HG03064 (cell line): Measurements from ENCODE around the gene OGFOD1.
"Not testable (repeated sequence)": the region's sequence is repeated elsewhere in the genome, so short reads cannot be mapped to it uniquely, and the experiment has no call there.

Experiments used
- ATAC-seq: cut with Tn5 transposase; IDR thresholded peaks from one replicate; pipeline ENCODE4 v1.9.1; 2021; ENCODE audit warnings: low read depth; ENCODE audit not compliant: unreplicated experiment

The OGFOD1 gene

DNA sequence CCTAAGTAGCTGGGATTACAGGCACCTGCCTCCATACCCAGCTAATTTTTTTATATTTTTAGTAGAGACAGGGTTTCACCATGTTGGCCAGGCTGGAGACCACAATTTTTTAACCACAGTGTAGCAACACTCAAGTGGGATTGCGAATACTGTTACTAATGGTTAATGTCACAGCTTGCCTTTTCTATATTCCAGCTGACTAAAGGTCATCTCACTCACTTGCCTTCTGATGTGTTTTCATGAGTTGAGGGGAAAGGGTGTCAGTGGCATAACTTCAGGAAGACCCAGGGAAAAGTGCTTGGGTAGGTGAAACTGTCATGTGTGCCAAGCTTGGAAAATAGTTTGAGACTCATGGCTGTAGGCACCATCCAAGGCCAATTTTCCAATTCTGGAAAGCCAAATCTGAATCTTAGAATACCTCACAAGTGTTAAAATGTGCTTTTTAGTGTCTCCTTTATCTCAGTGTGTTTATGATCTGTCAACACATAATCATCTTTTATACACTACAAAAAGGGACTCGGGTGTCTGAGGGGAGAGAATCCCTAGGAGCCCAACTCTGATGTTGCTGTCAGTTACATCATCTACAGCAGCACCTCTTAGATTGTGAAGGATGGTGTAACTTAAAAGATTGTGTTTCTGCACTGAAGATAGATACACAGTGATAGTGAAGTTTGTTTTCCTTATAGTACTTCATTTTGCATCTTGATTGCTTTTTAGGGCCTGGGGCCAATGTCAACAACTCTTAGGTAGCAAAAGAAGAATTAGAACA lies 27.1 kb downstream of the OGFOD1 start:
- ATAC-seq: no peak

DNA sequence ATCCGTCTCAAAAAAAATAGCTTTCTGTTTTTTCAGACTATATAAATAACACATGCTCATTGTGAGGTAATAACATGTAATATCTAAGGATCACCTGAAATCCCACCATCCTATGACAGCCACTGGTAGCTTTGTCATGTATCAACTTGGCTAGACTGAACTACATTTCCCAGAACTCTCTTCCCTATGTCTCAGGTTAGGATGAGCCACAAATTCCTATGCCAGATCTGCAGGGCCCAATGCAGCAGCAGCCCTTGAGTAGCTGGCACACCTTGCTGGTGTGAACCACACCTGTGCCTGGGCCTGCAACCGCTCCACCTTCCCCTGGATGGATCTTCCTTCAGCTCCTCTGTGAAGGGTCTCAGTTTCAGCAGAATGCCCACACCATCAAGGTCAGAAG lies 28.1 kb downstream of the OGFOD1 start:
- no peak for ATAC-seq

DNA sequence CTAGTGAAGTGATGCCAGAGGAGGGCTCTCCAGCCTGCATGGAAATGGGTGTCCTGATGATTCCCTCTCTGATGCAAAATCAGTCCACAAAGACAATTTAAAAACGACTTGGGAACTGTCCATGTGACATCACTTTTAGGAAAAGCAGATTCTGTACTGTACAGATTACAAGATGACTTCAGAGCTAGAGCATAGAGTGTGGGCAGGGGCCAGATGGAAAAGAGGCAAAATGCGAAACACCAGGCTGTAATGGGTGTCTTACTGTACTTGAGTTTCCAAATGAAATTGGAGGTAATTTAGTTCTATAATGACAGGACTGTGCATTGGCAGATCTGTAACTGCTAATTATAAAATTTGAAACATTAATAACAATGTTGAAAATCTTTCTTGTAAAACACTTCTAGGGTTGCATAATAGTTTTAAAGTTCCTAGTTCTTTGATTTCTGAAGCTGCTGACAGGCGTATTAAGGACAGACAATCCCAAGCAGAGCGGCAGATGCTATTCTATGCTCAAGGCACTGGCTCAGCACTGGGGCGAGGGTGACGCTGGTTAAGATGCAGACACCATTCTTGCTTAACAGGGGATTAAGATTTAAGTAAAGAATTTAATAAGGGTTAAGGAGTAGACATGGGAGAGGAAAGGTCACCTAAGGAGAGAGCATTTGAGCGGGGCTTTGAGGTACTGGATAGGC lies 29.6 kb downstream of the OGFOD1 start:
- no peak for ATAC-seq

DNA sequence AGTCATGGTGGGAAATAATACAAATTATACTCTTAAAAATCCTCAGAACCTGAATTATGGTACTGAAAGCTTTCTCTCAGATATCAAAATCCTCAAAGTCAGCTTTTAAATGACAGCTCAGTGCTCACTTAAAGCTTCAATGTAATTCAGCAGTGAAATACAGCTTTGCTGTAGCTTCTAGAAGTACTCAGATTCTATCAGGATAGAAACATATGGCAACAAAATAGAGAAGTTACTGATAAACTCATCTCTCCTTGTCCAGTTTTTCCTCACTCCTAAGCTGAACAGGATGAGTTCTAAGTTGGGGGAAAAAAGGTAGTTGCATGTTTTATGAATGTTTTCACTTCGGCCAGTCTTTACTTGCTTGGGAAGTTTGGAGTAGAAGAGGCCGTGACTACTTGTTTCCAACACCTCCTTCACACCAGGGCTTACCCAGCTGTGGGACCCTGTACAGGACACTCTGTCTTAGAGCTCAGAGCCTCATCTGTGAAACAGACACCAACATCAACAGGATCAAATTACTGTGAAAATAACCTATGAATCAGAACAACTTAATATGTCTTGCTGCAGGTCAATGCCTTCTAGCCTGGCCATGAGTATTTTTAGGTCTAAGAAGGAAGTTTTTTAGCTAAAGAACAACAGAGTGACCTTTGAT lies 30.2 kb downstream of the OGFOD1 start:
- no peak for ATAC-seq

DNA sequence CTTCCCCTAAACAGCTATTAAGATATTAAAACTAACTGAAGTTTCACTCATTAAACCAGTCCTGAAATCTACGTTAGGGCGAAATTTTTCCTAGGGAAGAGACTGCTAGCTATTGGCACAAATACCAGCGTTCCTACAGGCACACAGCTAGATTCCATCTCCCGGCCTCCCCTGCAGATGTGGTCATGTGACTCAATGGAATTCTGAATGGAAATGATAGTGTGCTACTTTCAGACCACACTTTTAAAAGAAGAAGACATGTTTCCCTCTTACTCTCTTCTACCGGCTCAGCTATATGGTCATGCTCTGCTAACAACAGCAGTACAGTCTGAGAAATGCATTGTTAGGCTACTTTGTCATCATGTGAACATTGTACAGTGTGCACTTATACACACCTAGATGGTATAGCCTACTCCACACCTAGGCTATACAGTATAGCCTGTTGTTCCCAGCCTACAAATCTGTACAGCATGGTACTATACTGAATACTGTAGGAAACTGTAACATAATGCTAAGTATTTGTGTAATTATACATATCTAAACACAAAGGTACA lies 31.4 kb downstream of the OGFOD1 start:
- ATAC-seq: no peak

DNA sequence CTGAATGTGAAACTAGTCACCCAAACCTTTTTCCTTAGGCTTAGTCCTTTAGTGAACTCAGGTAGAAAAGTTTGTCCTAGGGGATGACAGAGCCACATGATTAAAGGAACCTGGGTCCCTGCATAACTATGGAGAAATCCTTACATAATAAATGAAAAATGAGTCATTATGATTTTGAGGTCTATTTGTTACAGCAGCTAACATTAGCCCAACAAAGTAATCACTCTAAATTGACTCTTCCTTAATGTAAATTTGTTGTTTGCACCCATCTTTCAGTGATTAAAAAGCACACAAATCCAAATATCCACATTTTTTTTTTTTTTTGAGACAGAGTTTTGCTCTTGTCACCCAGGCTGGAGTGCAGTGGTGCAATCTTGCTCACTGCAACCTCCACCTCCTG lies 32.0 kb downstream of the OGFOD1 start:
- no peak for ATAC-seq

DNA sequence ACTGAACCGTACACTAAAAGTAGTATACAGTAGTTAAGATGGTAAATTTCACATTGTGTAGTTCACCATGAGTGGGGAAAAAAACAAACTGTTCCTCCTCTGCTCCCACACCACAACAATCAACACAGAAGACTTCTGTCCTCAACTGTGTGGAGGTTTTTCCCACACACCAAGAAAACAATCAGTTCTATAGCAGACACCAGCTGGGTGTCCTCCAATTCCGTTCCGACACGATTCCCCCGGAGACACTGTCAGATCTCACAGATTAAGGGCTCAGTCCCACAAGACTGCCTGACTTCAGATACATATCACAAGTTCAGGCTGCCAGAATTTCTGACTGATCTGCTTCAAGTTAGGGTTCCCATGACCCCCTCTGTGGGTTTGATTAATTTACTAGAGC lies 36.7 kb downstream of the OGFOD1 start:
- ATAC-seq: no peak

DNA sequence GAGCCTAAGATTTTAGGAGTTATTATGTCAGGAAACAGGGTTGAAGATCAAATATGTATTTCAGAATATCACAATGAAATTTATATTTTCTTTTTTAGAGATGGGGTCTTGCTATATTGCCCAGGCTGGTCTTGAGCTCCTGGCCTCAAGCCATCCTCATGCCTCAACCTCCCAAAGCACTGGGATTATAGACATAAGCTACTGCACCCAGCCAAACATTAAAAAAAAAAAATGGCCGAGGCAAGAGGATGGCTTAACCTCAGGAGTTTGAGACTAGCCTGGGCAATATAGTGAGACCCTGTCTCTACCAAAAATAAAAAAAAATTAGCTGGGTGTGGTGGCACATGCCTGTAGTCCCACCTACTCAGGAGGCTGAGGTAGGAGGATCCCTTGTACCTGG lies 37.5 kb downstream of the OGFOD1 start:
- ATAC-seq: not testable (repeated sequence)

DNA sequence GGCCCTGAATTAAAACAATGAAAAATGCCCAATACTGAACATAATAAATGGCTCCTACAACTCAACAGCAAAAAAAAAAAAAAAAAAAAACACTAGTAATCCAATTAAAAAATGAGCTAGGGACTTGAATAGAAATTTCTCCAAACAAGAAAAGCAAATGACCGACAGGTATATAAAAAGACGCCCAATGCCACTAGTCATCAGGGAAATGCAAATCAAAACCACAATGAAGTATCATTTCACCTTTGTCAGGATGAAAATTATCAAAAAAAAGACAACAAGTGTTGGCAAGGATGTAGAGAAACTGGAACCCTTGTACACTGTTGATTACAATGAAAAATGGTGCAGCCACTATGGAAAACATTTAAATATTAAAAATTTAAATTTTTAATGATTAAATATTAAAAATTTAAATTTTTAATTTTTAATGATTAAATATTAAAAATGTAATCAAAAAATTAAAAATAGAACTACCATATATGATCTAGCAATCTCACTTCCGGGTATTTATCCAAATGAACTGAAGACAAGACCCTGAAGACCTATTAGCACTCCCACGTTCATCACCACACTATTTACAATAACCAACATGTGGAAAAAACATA lies 40.4 kb downstream of the OGFOD1 start:
- no peak for ATAC-seq

DNA sequence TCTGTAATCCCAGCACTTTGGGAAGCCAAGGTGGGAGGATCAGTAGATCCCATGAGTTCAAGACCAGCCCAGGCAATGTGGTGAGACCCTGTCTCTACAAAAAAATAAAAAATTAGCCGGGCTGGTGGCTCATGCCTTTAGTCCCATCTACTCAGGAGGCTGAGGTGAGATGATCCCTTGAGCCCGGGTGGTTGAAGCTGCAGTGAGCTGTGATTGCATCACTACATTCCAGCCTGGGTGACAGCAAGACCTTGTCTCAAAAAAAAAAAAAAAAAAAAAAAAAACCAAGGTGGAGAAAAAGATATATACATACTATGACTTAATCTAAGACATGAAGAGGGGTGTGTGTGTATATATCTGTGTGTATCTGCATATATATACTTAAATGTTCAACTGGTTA lies 41.8 kb downstream of the OGFOD1 start:
- ATAC-seq: no peak

DNA sequence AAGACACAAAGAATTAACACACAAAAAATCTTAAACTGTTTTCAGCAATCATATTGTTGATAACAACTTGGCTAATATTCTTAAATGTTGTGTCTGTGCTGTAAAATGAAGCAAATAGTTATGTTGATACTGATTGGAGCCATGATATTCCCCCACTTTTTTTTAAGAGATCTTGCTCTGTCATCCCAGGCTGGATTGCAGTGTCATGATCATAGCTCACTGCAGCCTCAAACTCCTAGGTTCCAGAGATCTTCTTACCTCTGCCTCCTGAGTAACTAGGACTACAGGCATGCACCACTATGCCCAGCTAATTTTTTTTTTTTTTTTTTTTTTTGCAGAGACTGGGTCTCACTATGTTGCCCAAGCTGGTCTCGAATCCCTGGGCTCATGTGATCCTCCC lies 42.5 kb downstream of the OGFOD1 start:
- ATAC-seq: no peak

DNA sequence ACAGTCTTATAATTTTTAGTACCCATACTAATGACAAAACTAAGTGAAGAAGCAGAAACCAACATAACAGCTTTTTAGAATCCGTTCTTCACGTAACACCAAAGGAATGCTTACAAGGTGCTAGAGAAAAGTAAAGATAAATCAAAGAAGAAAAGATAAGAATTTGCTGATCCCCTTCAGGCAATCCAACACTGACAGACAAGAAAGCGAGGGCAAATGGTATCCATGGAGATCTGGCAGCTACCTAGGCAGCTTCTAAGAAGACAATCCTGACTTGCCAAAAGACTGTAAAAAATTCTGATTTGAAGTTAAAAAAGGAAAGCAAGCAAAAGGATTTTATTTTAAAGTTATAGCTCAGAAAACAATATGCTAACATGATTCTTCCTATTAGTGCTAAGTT lies 53.8 kb downstream of the OGFOD1 start:
- no peak for ATAC-seq

DNA sequence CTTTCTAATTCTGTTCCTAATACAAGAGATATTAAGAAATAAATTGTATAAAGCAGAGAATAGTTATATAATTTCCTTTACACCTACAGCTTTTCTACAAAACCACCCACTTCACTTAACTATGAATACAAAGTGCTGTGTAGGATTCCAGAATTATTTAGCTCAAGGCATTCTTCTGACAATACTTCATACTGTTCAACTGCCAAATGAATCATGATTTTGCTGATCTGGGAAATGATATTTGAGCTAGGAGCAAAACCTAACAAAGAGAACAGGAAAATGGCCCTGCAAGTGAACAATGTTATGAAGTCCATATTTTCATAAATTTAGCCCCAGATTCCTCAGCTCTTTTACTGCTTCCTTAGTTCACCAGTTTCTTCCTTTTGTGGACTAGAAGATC lies 55.6 kb downstream of the OGFOD1 start:
- ATAC-seq: no peak

DNA sequence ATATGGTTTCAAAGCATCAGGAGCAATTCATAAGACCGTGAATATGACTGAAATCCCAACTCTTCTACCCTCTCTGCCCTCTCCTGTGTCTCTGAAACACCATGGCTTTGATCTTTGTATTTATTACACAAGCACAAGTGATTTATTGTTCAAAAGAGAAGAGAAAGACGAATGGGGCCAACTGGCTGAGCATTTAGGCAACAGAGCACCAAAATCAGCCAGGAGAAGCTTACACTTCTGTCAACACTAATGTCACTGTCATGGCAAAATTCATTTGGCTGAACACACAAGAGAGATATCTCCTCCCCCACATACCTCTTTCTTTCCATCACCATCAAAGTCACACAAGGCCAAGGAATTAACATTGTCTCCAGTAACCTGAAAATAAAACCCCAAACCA lies 59.2 kb downstream of the OGFOD1 start:
- ATAC-seq: no peak

DNA sequence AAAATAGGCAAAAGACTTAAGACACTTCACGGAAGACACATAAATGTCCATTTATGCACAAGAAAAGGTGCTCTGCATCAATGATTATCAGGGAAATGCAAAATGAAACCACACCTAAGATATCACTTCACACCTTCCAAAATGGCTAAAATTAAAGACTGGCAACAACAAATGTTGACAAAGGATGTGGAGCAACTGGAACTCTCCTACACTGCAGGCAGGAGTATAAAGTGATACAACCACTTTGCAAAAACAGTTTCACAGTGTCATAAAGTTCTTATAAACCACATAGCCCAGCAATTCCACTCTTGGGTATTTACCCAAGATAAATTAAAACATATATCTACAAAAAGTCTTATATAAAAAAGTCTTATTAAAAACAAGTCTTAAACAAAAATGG lies 60.7 kb downstream of the OGFOD1 start:
- ATAC-seq: no peak

DNA sequence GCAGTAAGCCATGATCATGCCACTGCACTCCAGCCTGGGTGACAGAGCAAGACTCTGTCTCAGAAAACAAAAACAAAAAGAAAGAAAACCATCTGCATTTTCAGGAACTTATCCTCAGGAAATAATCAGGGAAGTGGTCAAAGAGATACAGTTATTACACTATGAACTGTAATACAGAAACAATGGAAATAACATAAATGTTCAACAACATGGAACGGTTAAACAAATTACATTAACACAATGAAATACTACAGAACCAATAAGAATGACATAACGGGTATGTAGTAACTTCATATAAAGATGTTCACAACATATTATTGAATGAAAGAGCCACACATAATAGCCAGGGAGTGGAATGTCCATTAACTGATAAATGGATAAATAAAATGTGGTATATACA lies 61.7 kb downstream of the OGFOD1 start:
- no peak for ATAC-seq

DNA sequence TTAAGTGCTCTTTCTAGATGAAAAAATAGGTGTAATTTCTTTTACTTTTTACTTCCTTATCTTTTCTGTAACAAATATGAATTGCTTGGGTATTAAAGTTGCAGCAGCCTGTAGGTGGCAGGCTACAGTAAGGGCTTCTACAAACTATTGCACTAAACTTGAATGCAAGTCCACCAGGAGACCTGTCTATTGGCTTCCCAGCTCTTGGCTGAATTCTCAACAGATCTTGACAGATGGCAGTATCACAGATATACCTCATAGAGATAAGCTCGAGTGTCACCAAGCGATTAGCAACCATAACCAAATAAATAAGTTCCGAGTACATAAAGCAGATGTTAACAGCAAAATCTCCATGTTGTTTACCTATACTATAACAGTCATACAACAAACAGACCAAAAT lies 62.6 kb downstream of the OGFOD1 start:
- ATAC-seq: no peak

DNA sequence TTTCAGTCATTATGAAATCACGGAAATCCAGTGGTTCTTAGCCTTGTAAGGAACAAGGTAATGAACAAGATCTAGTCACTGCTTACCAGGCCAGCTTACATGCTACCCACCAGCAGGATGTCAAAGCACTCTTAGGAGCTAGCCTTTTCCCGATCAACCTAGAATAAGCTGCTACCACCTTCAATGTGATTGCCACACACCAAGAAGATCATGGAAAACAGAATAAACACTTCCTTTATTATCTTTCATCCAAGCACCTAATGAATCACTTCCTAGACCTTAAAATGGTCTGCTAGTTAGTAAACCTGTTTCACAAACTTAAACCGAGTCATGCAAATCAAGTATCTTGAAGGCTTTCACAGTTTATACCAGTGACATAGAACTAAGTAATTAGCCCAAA lies 63.5 kb downstream of the OGFOD1 start:
- ATAC-seq: no peak

DNA sequence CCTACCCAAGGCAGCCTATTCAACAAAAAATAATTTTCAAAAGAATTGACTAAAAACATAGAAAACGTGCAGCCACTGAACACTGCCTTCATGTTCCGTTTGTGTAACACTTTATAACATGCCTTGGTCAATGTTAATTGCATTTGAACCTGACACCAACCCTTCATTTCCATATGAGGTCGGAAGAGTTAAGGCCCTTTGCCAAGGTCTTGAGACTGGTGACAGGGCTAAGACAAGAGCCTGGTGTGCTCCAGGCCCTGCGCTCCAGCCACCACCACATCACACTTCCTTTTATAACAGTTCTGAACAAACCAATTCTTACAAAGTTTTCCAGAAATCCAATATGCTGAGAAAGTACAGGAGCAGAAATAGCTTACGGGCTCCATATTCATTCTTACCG lies 64.3 kb downstream of the OGFOD1 start:
- ATAC-seq: no peak

DNA sequence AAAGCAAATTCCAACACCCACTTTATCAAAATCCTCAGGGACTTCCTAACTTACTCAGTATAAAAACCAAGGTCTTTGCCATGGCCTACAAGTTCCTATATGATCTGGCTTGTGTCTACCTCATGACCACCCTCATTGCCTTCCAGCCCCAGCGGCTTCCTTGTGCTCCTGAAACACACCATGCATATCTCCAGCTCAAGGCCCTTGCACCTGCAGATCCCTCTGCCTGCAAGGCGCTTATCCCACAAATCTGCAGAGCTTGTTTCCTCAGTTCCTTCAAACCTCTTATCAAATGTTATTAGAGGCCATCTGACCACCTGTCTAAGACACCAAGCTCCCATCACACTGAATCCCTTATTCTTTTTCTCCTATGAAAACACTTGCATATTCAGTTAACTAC lies 65.9 kb downstream of the OGFOD1 start:
- no peak for ATAC-seq

DNA sequence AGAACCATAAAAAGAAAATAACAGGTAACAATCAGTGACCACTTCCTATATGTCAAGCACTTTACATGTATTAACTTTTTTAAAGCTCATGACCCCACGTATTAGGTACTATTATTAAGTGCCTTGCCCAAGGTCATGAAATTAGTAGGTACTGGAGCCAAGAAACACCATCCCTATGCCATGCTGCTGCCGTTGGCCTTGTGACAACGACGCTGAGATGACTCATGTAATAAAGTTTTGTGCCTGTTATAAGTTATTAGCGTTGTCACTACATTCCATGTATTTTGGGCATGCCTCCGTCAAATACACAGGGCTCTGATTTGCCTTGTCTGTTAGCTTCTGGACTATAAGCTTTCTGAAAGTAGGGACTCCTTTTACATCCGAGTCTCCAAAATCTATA lies 67.1 kb downstream of the OGFOD1 start:
- ATAC-seq: no peak
